ENCODE measurements around the gene PPM1E. TPM values are rescaled to one million over a fixed set of nuclear protein-coding genes. Genes with fewer than 3 reads are reported as not detected.

The PPM1E gene
- total and polyA plus RNA-seq, 2 of the 8 experiments (the other 6 are each of a cell fraction or from before 2014, with no cell fraction given), result 5.0 to 10.4 TPM

GRCh38 chr17:58755577-58756245, at the start of gene PPM1E (continued):
- no peak for TF ChIP-seq ATF2 (IDR thresholded peaks at IDR 0.05; ENCODE audit: low read length)
- no peak for TF ChIP-seq USF2 (IDR thresholded peaks at IDR 0.05; ENCODE audit: low read length)
- TF ChIP-seq TAF1 (IDR thresholded peaks at IDR 0.05; ENCODE audit: low read depth, low read length), result peak; percentile 35; the same call in 1 of the 2 replicates
- no peak for TF ChIP-seq RFX5 (IDR thresholded peaks at IDR 0.05; ENCODE audit: borderline replicate concordance, low read depth, low read length)
- TF ChIP-seq TAF7 (optimal IDR thresholded peaks at IDR 0.05; ENCODE audit: borderline replicate concordance, low read depth, low read length), result no peak
- peak; percentile 30 for TF ChIP-seq NANOG (IDR thresholded peaks at IDR 0.05; ENCODE audit: insufficient read depth, low read depth, low read length, poor library complexity, severe bottlenecking)
- TF ChIP-seq ASH2L (IDR thresholded peaks at IDR 0.05; ENCODE audit: low read length), result peak; percentile 73
- TF ChIP-seq, protein P1, sequence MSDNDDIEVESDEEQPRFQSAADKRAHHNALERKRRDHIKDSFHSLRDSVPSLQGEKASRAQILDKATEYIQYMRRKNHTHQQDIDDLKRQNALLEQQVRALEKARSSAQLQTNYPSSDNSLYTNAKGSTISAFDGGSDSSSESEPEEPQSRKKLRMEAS (IDR thresholded peaks at IDR 0.05), result no peak; the same call in 1 of the 2 replicates
- TF ChIP-seq RBBP5 (IDR thresholded peaks at IDR 0.05; ENCODE audit: borderline replicate concordance, low read depth, low read length), result peak; percentile 45
- no peak for TF ChIP-seq FOSL1 (IDR thresholded peaks at IDR 0.05; ENCODE audit: insufficient read depth, low read depth, low read length)
- peak; percentile 92 for TF ChIP-seq E2F6 (IDR thresholded peaks at IDR 0.05)
- TF ChIP-seq CHD2 (IDR thresholded peaks at IDR 0.05; ENCODE audit: low read length), result no peak
- no peak for TF ChIP-seq POU5F1 (IDR thresholded peaks at IDR 0.05; ENCODE audit: low read depth, low read length)
- TF ChIP-seq KDM1A (IDR thresholded peaks at IDR 0.05; ENCODE audit: borderline replicate concordance, low read length), result no peak
- no peak for TF ChIP-seq KDM4A (IDR thresholded peaks at IDR 0.05; ENCODE audit: low read depth, low read length, severe bottlenecking)
- TF ChIP-seq EP300 (IDR thresholded peaks at IDR 0.05; ENCODE audit: borderline replicate concordance in 1 of 2, low read depth in 2 of 2, low read length in 2 of 2), result 0 out of 3 replicates have a peak, but pooled peaks of 1 of the 2 experiments have one; percentile 42
- no peak for TF ChIP-seq CHD1 (IDR thresholded peaks at IDR 0.05; ENCODE audit: low read depth, low read length)
- TF ChIP-seq ATF3 (IDR thresholded peaks at IDR 0.05; ENCODE audit: insufficient read depth, low read depth, low read length), result no peak
- TF ChIP-seq JUN (IDR thresholded peaks at IDR 0.05; ENCODE audit: low read depth, low read length), result no peak

Data from H1 (cell line).